CD1c-positive myeloid dendritic cell (primary cell): ENCODE data around the gene PITX3.

Experiments
- DNase-seq: peaks from one replicate; pipeline ENCODE4 v3.0.0-alpha.2; 2016; ENCODE audit errors: extremely low spot score

The PITX3 gene

GRCh38 chr10:102241444-102242117, at the start of gene PITX3:
TSS of gene PITX3 (minus strand) at chr10:102241512. CDS start at chr10:102232080, 9,432 bp downstream.
- DNase-seq = peak; percentile 95

- no peak for DNase-seq
Observed at GRCh38 chr10:102289840-102290239, 48.5 kb upstream of the PITX3 start.

GRCh38 chr10:102289356-102289755, 48.0 kb upstream of the PITX3 start:
- DNase-seq = no peak

- DNase-seq = no peak
Observed at GRCh38 chr10:102287991-102288390, 46.7 kb upstream of the PITX3 start.

GRCh38 chr10:102287538-102287937, 46.2 kb upstream of the PITX3 start:
- no peak for DNase-seq

- DNase-seq = no peak
Observed at GRCh38 chr10:102286216-102286615, 44.9 kb upstream of the PITX3 start.

- no peak for DNase-seq
Observed at GRCh38 chr10:102285133-102285532, 43.8 kb upstream of the PITX3 start.

- no peak for DNase-seq
Observed at GRCh38 chr10:102284531-102284930, 43.2 kb upstream of the PITX3 start.

- DNase-seq = no peak
Observed at GRCh38 chr10:102283890-102284289, 42.6 kb upstream of the PITX3 start.

GRCh38 chr10:102283488-102283887, 42.2 kb upstream of the PITX3 start:
- no peak for DNase-seq

GRCh38 chr10:102281102-102281487, 39.8 kb upstream of the PITX3 start:
- no peak for DNase-seq

- DNase-seq = no peak
Observed at GRCh38 chr10:102280397-102281101, 39.2 kb upstream of the PITX3 start.

- no peak for DNase-seq
Observed at GRCh38 chr10:102279104-102279503, 37.8 kb upstream of the PITX3 start.

- no peak for DNase-seq
Observed at GRCh38 chr10:102275343-102275742, 34.0 kb upstream of the PITX3 start.

- no peak for DNase-seq
Observed at GRCh38 chr10:102274062-102274461, 32.8 kb upstream of the PITX3 start.

GRCh38 chr10:102269017-102269416, 27.7 kb upstream of the PITX3 start:
- DNase-seq = peak; percentile 5

GRCh38 chr10:102268375-102268888, 27.1 kb upstream of the PITX3 start:
- no peak for DNase-seq

GRCh38 chr10:102267748-102268147, 26.4 kb upstream of the PITX3 start:
- DNase-seq = no peak

GRCh38 chr10:102266670-102267069, 25.4 kb upstream of the PITX3 start:
- DNase-seq = no peak

- DNase-seq = no peak
Observed at GRCh38 chr10:102264371-102264770, 23.1 kb upstream of the PITX3 start.

- DNase-seq = no peak
Observed at GRCh38 chr10:102262744-102263370, 21.5 kb upstream of the PITX3 start.

GRCh38 chr10:102261842-102262241, 20.5 kb upstream of the PITX3 start:
- no peak for DNase-seq

GRCh38 chr10:102261196-102261595, 19.9 kb upstream of the PITX3 start:
- DNase-seq = no peak
